HEK293 (cell line): ENCODE data around the gene SPRY4.

Experiments
- BCL11A ChIP-seq: fragments of 450-650 bp; formaldehyde crosslinking; IDR thresholded peaks from 2 replicates; pipeline ENCODE4 v1.5.1; 2016; ENCODE audit warnings: low read depth, missing biosample characterization, missing genetic modification characterization
- SETDB1 ChIP-seq: IDR thresholded peaks from one replicate; pipeline ENCODE4 v1.6.1; 2017; ENCODE audit warnings: mild to moderate bottlenecking, low read length, moderate library complexity, mixed read lengths; ENCODE audit not compliant: insufficient read length
- ZFP41 ChIP-seq: fragments of 450-650 bp; formaldehyde crosslinking; IDR thresholded peaks from 2 replicates; pipeline ENCODE4 v1.5.1; 2016; ENCODE audit warnings: missing biosample characterization, missing genetic modification characterization, borderline replicate concordance
- ZNF169 ChIP-seq: fragments of 450-650 bp; formaldehyde crosslinking; IDR thresholded peaks from 2 replicates; pipeline ENCODE4 v1.5.1; 2016; ENCODE audit warnings: missing biosample characterization, missing genetic modification characterization
- ZNF335 ChIP-seq: fragments of 450-650 bp; formaldehyde crosslinking; conservative IDR thresholded peaks from 2 replicates; pipeline ENCODE4 v1.5.1; 2016; ENCODE audit warnings: missing biosample characterization, missing genetic modification characterization
- ZNF623 ChIP-seq: fragments of 450-650 bp; formaldehyde crosslinking; IDR thresholded peaks from 2 replicates; pipeline ENCODE4 v1.5.1; 2016; ENCODE audit warnings: missing biosample characterization, missing genetic modification characterization
- ZNF707 ChIP-seq: fragments of 450-650 bp; formaldehyde crosslinking; IDR thresholded peaks from 2 replicates; pipeline ENCODE4 v1.5.1; 2016; ENCODE audit warnings: missing biosample characterization, missing genetic modification characterization
- ZNF776 ChIP-seq: fragments of 450-650 bp; formaldehyde crosslinking; IDR thresholded peaks from 2 replicates; pipeline ENCODE4 v1.5.0; 2017; ENCODE audit warnings: missing biosample characterization, missing genetic modification characterization, borderline replicate concordance
- TF ChIP-seq, protein P1 (sequence below): fragments of 450-650 bp; formaldehyde crosslinking; IDR thresholded peaks from 2 replicates; pipeline ENCODE4 v1.5.1; 2016; ENCODE audit warnings: missing biosample characterization, missing genetic modification characterization
- TF ChIP-seq, protein P2 (sequence below): fragments of 450-650 bp; formaldehyde crosslinking; IDR thresholded peaks from 2 replicates; pipeline ENCODE4 v1.5.1; 2016; ENCODE audit warnings: missing biosample characterization, missing genetic modification characterization

DNA sequence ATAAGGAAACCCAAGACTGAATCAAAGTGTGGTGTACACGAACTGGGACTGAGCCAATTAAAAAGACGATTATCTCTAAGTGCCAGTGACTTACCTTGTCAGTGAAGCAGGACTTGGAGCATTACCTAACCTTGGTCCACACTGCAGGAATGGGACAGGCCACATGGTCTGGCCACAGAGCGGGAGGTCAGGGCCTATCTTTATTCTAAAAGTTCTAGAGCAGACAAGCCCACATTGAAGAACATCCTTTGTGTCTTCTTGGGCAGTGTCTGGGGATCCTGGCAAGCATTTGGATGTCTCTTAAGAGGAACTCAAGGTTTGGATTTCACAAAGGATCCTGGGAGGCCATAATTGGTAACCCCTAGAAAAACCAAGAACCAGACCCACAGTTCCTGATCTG, 16.5 kb downstream of the SPRY4 start:
- TF ChIP-seq, protein P1, sequence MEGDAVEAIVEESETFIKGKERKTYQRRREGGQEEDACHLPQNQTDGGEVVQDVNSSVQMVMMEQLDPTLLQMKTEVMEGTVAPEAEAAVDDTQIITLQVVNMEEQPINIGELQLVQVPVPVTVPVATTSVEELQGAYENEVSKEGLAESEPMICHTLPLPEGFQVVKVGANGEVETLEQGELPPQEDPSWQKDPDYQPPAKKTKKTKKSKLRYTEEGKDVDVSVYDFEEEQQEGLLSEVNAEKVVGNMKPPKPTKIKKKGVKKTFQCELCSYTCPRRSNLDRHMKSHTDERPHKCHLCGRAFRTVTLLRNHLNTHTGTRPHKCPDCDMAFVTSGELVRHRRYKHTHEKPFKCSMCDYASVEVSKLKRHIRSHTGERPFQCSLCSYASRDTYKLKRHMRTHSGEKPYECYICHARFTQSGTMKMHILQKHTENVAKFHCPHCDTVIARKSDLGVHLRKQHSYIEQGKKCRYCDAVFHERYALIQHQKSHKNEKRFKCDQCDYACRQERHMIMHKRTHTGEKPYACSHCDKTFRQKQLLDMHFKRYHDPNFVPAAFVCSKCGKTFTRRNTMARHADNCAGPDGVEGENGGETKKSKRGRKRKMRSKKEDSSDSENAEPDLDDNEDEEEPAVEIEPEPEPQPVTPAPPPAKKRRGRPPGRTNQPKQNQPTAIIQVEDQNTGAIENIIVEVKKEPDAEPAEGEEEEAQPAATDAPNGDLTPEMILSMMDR (tag by site-specific recombination) = no peak
- TF ChIP-seq SETDB1 (no peak), ZFP41 (tag by site-specific recombination) (no peak), ZNF335 (tag by site-specific recombination) (no peak), BCL11A (tag by site-specific recombination) (no peak), ZNF776 (tag by site-specific recombination) (no peak), ZNF623 (no peak), ZNF169 (tag by site-specific recombination) (no peak), ZNF707 (tag by site-specific recombination) (no peak)
- TF ChIP-seq, protein P2, sequence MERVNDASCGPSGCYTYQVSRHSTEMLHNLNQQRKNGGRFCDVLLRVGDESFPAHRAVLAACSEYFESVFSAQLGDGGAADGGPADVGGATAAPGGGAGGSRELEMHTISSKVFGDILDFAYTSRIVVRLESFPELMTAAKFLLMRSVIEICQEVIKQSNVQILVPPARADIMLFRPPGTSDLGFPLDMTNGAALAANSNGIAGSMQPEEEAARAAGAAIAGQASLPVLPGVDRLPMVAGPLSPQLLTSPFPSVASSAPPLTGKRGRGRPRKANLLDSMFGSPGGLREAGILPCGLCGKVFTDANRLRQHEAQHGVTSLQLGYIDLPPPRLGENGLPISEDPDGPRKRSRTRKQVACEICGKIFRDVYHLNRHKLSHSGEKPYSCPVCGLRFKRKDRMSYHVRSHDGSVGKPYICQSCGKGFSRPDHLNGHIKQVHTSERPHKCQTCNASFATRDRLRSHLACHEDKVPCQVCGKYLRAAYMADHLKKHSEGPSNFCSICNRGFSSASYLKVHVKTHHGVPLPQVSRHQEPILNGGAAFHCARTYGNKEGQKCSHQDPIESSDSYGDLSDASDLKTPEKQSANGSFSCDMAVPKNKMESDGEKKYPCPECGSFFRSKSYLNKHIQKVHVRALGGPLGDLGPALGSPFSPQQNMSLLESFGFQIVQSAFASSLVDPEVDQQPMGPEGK = no peak
